Effector CD8-positive, alpha-beta T cell (primary cell): ENCODE data around the gene SLC22A25.
"Not testable (repeated sequence)": the region's sequence is repeated elsewhere in the genome, so short reads cannot be mapped to it uniquely, and the experiment has no call there.

ENCODE experiments used
- DNase-seq: peaks from one replicate; lab custom pipeline; 2025; lab: John Stamatoyannopoulos, UW

The SLC22A25 gene

DNA sequence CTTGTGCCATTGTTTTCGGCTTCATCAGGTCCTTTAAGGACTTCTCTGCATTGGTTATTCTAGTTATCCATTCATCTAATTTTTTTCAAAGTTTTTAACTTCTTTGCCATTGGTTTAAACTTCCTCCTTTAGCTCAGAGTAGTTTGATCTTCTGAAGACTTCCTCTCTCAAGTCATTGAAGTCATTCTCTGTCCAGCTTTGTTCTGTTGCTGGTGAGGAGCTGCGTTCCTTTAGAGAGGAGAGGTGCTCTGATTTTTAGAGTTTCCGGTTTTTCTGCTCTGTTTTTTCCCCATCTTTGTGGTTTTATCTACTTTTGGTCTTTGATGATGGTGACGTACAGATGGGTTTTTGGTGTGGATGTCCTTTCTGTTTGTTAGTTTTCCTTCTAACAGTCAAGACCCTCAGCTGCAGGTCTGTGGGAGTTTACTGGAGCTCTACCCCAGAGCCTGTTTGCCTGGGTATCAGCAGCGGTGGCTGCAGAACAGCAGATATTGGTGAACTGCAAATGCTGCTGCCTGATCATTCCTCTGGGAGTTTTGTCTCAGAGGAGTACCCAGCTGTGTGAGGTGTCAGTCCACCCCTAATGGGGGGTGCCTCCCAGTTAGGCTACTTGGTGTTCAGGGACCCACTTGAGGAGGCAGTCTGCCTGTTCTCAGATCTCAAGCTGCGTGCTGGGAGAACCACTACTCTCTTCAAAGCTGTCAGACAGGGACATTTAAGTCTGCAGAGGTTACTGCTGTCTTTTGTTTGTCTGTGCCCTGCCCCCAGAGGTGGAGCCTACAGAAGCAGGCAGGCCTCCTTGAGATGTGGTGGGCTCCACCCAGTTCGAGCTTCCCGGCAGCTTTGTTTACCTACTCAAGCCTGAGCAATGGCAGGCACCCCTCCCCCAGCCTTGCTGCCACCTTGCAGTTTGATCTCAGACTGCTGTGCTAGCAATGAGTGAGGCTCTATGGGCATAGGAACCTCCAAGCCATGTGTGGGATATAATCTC lies 7.6 kb downstream of the SLC22A25 start:
- DNase-seq, result not testable (repeated sequence)

DNA sequence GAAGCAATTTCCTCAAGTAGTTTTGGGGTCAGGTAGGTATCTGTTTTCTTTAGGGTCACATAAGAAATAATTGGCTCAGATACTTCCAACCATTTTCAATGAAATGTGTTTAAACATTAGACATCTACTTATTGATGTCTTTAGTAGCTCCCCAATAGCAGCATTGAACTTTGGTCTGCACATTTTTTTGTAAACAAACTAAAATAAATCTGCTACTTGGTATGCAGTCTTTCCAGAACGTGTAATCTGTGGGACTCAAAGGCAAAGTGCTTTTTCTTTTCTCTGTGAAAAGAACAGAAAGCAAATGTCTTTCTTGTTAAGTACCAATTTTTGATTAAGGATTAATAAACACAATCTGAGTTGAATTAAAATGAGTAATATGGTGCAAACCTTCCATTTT lies 13.6 kb downstream of the SLC22A25 start:
- DNase-seq, result no peak

- DNase-seq, result no peak
Measured at GRCh38 chr11:63227521-63228107, 15.8 kb downstream of the SLC22A25 start.

DNA sequence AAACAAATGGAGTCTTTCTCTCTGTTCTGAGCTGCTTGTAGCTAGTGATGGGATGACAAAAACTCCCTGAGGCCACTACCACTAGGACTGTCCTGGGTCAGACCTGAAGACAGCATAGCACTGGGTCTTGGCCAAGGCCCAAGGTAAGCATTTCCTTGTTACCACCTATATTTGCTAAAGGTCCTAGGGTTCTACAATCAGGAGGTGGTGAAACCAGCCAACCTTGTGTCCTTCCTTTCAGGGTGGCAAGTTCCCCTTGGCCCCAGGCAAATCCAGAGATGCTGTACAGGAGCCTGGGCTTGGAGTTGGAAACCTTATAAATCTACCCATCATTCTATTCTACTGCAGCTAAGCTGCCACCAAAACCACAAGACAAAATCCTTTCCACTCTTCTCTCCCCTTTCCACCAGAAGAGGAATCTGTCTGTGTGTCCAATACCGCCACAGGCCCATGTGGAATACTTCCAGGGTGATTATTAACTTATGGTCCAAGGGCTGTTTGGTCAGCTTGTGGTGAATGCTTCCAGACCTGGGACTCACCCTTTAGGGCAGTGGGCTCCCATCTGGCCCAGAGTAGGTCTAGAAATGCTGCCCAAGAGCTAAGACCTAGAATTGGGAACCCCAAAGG lies 16.8 kb downstream of the SLC22A25 start:
- DNase-seq, result no peak

GRCh38 chr11:63214093-63214492 lies 29.3 kb downstream of the SLC22A25 start:
- no peak for DNase-seq

- DNase-seq, result no peak
Measured at GRCh38 chr11:63212742-63213141, 30.7 kb downstream of the SLC22A25 start.

DNA sequence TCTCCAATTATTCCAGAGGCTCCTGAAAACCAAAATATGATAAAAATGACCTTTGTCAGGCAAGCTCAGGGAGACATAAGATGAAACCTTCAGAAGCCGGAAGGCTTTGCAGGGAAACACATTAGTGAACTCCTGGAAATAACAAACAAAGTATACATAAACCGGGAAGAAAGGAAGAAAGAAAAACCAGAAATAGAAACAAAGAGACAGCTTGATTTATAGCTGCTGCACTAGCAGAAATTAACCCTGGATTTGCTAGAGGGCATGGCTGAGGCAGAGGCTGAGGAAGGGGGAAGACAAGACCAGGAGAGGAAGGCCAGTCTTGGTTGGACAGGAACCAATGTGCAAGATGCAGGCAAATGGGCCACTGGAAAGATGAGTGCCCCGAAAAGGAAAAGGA lies 33.3 kb downstream of the SLC22A25 start:
- DNase-seq, result no peak
